Measurements from ENCODE around the gene TTLL11.
"Not testable (repeated sequence)": the region's sequence is repeated elsewhere in the genome, so short reads cannot be mapped to it uniquely, and the experiment has no call there.

The TTLL11 gene

GRCh38 chr9:122126331-122127261 lies 33.5 kb upstream of the TTLL11 start:
- DNase-seq = peak; percentile 55
- in situ Hi-C loops (cut with HindIII; ENCODE audit: low pct_ligation_motif_present, low pct_unique_long_range_greater_than_20kb, low sequenced_read_pairs) = no loop called here

DNA sequence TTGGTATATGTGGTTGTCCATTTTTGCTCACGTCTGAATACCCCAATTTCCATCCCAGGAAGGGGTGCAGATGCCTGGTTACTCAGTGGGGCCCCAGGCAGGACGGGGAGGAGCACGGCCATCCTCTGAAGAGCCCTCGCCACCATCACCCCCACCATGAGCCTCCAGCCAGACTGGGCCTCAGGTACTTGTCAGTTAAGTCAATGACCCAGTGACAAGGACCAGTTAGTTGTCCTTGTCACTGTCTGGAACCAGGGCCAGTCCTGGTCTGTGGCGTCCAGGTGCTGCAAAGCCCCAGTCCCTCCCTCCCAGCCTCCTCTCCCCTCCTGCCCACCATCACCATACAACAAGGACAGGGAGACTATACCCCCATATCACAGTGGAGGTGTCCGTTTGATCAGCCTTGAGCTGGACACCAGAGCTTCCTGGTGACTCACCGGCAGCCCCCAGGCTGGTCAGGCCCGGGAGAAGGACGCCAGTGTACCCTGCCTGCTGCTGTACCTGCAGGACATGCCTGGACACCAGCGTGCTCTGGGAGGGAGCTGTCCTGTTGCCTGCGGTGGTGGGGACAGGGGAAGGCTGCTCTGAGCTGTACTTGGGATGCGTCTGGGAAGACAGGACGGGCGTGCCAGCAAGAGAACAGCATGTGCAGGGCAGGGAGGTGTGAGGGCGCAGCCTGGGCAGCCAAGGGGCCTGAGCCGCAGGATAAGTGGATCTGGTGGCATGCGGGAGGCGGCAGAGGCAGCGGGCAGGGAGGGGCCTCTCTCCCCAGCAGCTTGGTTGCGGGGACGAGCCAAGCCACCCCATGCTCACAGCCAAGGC lies 32.6 kb upstream of the TTLL11 start:
- in situ Hi-C loops (cut with HindIII; ENCODE audit: low pct_ligation_motif_present, low pct_unique_long_range_greater_than_20kb, low sequenced_read_pairs) = no loop called here
- DNase-seq = peak; percentile 27

GRCh38 chr9:122125158-122125508 lies 32.0 kb upstream of the TTLL11 start:
- in situ Hi-C loops (cut with HindIII; ENCODE audit: low pct_ligation_motif_present, low pct_unique_long_range_greater_than_20kb, low sequenced_read_pairs) = no loop called here
- DNase-seq = peak; percentile 62

DNA sequence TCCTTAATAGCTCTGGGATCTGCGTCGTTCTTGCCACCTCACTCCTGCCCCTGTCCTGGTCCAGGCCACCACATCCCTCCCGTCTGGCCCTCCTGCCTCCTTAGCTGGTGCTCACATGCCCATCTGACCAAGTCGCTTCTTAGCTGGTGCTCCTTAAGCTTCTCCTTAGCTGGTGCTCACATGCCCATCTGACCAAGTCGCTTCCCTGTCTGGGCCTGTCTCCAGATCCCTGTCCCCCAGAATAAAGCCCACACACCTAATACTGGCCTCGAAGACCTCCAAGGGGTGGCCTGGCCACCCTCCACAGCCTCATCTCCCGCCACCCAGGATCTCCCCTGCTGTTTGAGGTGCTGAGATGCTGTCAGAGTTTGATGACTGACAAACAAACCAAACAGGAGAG lies 31.4 kb upstream of the TTLL11 start:
- in situ Hi-C loops (cut with HindIII; ENCODE audit: low pct_ligation_motif_present, low pct_unique_long_range_greater_than_20kb, low sequenced_read_pairs) = no loop called here
- DNase-seq = no peak

DNA sequence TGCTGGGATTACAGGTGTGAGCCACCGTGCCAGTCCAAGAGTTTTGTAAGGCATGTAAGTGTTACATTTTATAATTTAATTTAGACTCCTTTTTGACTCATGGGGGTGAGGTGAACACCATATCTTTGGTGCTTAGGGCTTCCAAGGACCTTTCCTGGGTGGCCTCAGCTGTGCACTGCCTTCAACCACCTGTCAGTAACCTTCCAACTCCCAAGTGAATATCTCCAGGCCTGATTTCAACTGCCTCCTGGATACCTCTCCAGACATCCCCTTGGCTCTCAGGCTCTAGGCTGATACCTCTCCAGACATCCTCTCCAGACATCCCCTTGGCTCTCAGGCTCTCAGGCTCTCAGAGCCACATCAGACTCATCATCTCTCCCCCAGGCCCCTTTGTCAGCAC lies 30.9 kb upstream of the TTLL11 start:
- in situ Hi-C loops (cut with HindIII; ENCODE audit: low pct_ligation_motif_present, low pct_unique_long_range_greater_than_20kb, low sequenced_read_pairs) = no loop called here
- DNase-seq = no peak

DNA sequence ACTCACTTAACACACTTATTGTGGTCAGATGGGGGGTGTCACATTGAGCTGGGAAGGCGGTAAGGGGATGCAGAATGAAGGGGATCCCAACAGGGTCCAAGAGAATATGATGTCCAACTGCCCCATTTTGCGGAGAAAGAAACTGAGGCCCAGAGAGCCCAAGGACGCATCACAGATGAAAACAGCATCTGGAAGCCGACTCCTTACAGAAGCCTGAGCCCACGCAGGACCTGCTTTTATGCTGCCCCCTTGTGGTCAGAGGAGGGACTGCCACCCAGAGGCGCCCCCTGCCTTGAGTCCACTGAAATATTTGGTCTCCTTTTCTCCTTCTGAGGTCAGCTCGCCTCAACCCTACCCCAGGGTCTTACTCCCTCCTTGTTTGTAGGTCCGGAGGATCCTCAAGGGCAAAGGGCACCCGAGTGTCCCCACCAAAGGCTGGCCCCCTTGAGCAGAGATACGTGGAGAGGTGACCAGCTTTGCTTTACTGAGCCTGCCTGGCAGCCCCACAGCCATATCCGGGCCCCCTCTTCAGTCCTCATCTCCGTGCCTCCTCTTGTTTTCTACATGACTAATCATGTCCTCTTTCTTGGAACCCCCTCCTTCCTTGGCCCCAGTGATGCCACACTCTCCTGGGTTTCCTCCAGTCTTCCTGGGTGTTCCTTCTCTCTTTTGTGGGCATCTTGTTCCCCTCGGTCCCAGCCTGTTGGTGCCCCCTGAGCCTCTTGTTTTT lies 30.0 kb upstream of the TTLL11 start:
- in situ Hi-C loops (cut with HindIII; ENCODE audit: low pct_ligation_motif_present, low pct_unique_long_range_greater_than_20kb, low sequenced_read_pairs) = no loop called here
- DNase-seq = peak; percentile 62

GRCh38 chr9:122122468-122122867 lies 29.4 kb upstream of the TTLL11 start:
- DNase-seq = no peak
- in situ Hi-C loops (cut with HindIII; ENCODE audit: low pct_ligation_motif_present, low pct_unique_long_range_greater_than_20kb, low sequenced_read_pairs) = no loop called here

GRCh38 chr9:122121931-122122330 lies 28.8 kb upstream of the TTLL11 start:
- in situ Hi-C loops (cut with HindIII; ENCODE audit: low pct_ligation_motif_present, low pct_unique_long_range_greater_than_20kb, low sequenced_read_pairs) = no loop called here

DNA sequence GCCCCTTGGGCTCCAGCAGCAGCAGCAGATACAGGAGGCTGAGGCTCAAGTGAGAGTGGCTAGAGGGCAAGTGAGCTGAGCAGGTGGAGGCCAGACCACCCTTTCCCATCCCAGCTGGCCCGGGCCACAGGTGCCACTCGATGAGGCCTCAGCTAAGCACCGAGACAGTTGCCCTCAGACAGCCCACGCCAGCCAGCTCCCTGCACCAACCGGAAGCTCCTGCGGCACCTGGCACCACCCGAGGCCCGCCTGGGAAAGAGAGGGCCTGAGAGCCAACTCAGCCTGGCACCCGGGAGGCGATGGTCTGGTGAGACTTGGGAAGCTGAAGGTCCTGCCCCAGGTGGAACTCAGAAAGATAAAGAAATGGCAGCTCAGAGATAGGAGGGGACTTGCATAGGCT lies 28.3 kb upstream of the TTLL11 start:
- DNase-seq = no peak
- in situ Hi-C loops (cut with HindIII; ENCODE audit: low pct_ligation_motif_present, low pct_unique_long_range_greater_than_20kb, low sequenced_read_pairs) = no loop called here

More at GRCh38 chr9:122121931-122122330, 28.8 kb upstream of the TTLL11 start:
- DNase-seq = no peak

DNA sequence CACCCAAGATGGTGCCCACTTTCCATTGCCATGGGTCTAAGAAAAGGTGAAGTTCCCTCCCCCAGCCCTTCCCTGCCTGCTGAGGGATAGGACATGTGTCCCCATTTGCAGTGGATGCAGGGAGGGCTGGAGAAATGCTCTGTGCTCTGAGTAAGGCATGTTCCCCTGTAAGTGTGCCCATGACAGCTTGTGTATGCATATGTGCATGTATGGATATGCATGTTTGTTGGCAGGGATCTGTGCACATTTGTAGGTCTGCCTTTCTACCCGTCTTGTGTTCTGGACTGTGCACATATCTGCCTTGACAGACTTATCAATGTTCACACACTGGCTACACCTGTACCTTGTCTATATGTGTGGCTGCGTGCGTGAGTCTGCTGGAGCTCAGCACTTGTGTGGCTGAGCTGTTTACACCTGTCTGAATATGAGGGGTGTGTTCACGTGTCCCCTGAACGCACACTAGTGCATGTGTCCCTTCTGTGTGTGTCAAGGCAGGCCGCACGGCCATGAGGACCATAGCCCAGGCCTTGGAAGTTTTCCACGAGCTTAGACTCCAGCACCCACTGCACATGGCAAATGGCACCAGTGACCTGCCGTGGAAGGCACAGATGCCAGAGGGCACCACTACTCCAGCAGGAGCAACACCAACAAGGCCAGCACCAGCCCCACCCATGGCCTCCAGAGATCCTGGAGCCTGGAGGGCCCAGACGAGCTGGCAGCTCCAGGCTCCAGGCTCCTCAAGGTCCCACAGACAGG lies 27.4 kb upstream of the TTLL11 start:
- DNase-seq = no peak
- in situ Hi-C loops (cut with HindIII; ENCODE audit: low pct_ligation_motif_present, low pct_unique_long_range_greater_than_20kb, low sequenced_read_pairs) = no loop called here

DNA sequence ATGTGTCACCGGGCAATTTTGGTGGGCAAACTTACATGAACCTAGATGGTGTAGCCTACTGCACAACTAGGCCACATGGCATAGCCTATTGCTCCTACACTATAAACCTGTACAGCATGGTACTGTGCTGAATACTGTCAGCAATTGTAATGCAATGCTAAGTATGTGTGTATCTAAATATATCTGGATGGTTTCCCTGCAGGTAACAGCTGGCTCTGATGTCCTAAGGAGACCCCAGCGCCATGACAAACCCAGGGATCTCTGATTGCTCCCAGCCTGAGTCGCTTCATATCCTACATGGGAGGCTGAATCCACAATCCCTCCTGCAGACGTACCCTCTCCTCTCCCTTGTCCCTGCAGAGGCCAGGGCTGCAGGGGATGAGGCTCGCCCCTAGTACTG lies 26.6 kb upstream of the TTLL11 start:
- no peak for DNase-seq
- in situ Hi-C loops (cut with HindIII; ENCODE audit: low pct_ligation_motif_present, low pct_unique_long_range_greater_than_20kb, low sequenced_read_pairs) = no loop called here

DNA sequence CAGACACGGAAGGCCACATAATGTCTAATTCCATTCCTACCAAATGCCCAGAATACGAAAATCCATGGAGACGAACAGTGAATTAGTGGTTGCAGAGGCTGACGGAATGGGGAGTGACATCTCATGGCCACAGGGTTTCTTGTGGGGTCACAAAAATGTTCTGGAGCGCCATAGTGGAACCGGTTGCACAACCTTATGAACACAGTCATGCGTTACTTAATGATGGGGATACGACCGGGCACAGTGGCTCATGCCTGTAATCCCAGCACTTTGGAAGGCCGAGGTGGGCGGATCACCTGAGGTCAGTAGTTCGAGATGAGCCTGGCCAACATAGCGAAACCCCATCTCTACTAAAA lies 26.0 kb upstream of the TTLL11 start:
- no peak for DNase-seq
- in situ Hi-C loops (cut with HindIII; ENCODE audit: low pct_ligation_motif_present, low pct_unique_long_range_greater_than_20kb, low sequenced_read_pairs) = no loop called here

DNA sequence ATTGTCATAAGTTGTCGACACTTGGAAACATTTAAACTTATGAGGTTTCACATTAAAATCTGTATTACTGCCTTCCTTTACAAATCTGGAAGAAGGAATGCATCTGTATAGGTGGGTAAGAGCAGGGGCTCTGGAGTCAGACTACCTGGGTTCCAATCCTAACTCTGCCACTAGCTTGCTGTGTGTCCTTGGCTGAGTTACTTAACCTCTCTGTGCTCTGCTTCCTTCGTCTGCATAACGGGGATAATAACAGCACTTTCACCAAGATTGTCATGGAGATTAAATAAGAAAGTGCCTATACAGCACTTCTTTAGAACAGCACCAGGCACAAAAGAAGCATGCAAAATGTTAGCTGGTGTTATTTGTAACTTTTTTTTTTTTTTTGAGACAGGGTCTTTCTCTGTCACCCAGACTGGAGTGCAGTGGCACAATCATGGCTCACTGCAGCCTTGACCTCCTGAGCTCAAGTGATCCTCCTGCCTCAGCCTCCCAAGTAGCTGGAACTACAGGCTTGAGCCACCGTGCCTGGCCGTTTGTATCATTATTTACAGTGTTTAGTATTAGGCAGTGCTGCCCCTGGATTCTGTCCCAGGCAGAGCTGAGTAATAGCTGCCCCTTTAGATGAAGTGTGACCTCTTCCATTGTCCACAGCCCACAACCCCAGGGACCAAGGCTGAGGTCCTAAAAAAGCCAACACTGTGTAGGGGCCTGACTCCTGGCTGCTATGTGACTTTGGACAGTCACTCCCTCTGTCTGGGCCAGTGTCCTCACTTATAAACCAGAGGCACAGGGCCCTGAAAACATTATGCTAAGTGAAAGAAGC lies 25.4 kb upstream of the TTLL11 start:
- DNase-seq = no peak
- in situ Hi-C loops (cut with HindIII; ENCODE audit: low pct_ligation_motif_present, low pct_unique_long_range_greater_than_20kb, low sequenced_read_pairs) = no loop called here

- in situ Hi-C loops (cut with HindIII; ENCODE audit: low pct_ligation_motif_present, low pct_unique_long_range_greater_than_20kb, low sequenced_read_pairs); DNase-seq: not testable (repeated sequence)
Observed at GRCh38 chr9:122117241-122117640, 24.1 kb upstream of the TTLL11 start.

DNA sequence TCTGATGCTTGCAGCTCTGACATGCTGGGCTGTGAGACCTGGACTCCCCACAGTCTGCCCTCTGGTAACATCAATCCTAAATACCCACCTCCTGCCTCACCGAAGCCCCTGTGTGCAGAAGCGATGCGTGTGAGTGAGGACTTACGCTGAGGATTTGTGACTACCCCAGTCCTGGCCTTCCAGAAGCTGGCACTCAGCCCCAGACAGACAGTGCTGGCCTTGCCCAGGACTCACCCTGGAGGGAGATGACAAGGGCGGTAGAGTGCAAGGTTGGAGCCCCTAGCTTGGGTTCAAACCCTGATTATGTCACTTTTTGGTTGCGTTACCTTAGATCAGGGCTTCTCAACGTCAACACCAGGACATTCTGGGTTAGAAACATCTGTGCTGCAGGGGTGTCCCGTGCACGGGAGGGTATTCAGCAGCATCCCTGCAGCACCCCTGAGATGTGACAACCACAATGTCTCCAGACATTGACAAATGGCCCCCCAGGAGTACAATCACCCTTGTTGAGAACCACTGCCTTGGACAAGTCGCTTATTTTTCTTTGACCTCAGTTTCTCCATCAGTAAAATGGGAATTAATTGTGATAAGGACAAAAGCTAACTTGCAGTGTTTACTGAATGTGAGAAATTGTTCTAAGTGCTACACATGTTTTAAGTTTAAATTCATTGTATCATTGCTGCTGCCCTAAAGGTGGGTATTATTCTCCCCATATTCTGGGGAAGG lies 23.5 kb upstream of the TTLL11 start:
- in situ Hi-C loops (cut with HindIII; ENCODE audit: low pct_ligation_motif_present, low pct_unique_long_range_greater_than_20kb, low sequenced_read_pairs) = no loop called here
- no peak for DNase-seq

DNA sequence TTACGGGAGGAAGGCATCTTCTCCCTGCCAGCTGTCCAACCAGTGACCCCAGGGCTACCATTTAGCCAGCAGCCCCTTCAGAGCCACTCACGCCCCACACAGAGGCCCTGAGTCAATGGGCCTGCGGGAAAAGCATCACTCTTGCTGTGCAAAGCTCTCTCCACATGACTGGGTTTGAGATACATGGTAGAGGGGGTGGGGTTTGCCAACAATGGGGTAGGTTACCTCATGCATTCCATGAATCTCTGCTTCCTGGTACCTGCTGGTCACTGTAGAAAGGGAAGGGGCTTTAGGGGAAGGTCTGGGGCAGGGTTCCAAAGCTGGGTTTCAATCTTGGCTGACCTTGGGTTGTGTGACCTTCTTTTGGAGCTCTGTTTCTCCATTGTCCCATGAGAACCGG lies 22.9 kb upstream of the TTLL11 start:
- in situ Hi-C loops (cut with HindIII; ENCODE audit: low pct_ligation_motif_present, low pct_unique_long_range_greater_than_20kb, low sequenced_read_pairs) = no loop called here
- DNase-seq = no peak
